Measurements from ENCODE around the gene EPHB2. TPM values are rescaled to one million over a fixed set of nuclear protein-coding genes. Genes with fewer than 3 reads are reported as not detected.

Gene EPHB2
- total and polyA plus RNA-seq, 2 of the 13 experiments (the other 11 are each of a cell fraction or from before 2014, with no cell fraction given): 0.03 to 0.11 TPM

GRCh38 chr1:22912311-22912710, 201.7 kb downstream of the EPHB2 start (continued):
- no peak for TF ChIP-seq SP2 (CRISPR knock-in tag; IDR thresholded peaks at IDR 0.05)
- no peak for TF ChIP-seq ARID4A (CRISPR knock-in tag; IDR thresholded peaks at IDR 0.05; ENCODE audit: borderline replicate concordance)
- TF ChIP-seq ZNF768 (CRISPR knock-in tag; IDR thresholded peaks at IDR 0.05): no peak
- no peak for TF ChIP-seq ZFP41 (CRISPR knock-in tag; IDR thresholded peaks at IDR 0.05; ENCODE audit: borderline replicate concordance)

GRCh38 chr1:22913421-22914141, 202.9 kb downstream of the EPHB2 start:
- ATAC-seq (no peak), FAIRE-seq (no peak), DNase-seq (ENCODE audit: low spot score) (no peak)
- peaks cover 3 to 23% of the 10 kb centered on the region in 2 experiments; a peak in 3 of 5 replicates for H3K27me3 ChIP-seq (ENCODE audit: control insufficient read depth in 1 of 2, insufficient read depth in 2 of 2, low read length in 2 of 2)
- H3K9me3 ChIP-seq (ENCODE audit: low read length): no peaks in the 10 kb centered on the region
- in situ Hi-C loops (cut with HindIII; ENCODE audit: extremely low pct_ligation_motif_present, low pct_unique_long_range_greater_than_20kb): no loop called here
- H3K4me3 ChIP-seq (replicated peaks in 1 of 3; ENCODE audit: insufficient read depth in 1 of 3, low read depth in 2 of 3, low read length in 3 of 3): no peak overlapping the region
- CTCF ChIA-PET (ENCODE audit: low intra/inter-chr PET ratio, low total read pairs): no interaction called here
- 49% methylated on average over 23 of the region's 24 CpGs for WGBS (ENCODE audit: low lambda C conversion rate)
- H3K79me2 ChIP-seq (ENCODE audit: insufficient read depth, low read length): no peaks in the 10 kb centered on the region
- intact Hi-C loops (cut with micrococcal nuclease; ENCODE audit: unreplicated experiment): no loop called here
- H2AFZ ChIP-seq (ENCODE audit: low read length): no peak overlapping the region
- no peak overlapping the region for H3K9ac ChIP-seq (ENCODE audit: insufficient read depth, low read depth, low read length)
- no peak overlapping the region for H3K4me2 ChIP-seq (ENCODE audit: low read depth, low read length)
- BruUV-seq (replicated peaks): no TSS peak
- H3K27ac ChIP-seq (ENCODE audit: extremely low read length, insufficient read depth, low read length): no peak overlapping the region
- no peaks in the 10 kb centered on the region for H4K20me1 ChIP-seq (ENCODE audit: insufficient read depth, low read length)
- POLR2A ChIA-PET: no interaction called here
- H3K36me3 ChIP-seq (replicated peaks in 1 of 2; ENCODE audit: control insufficient read depth in 1 of 2, insufficient read depth in 2 of 2, low read length in 2 of 2): no peaks in the 10 kb centered on the region
- no peaks in the 10 kb centered on the region for H3K4me1 ChIP-seq (ENCODE audit: insufficient read depth, low read length)
- TF ChIP-seq ZNF83 (CRISPR knock-in tag; IDR thresholded peaks at IDR 0.05; ENCODE audit: borderline replicate concordance) (no peak), E2F2 (CRISPR knock-in tag; IDR thresholded peaks at IDR 0.05; ENCODE audit: borderline replicate concordance) (no peak), ZNF547 (CRISPR knock-in tag; IDR thresholded peaks at IDR 0.05) (no peak), MAZ (IDR thresholded peaks at IDR 0.05; ENCODE audit: borderline replicate concordance, low read depth, low read length) (no peak), MAZ (CRISPR knock-in tag; IDR thresholded peaks at IDR 0.05; ENCODE audit: low read depth) (no peak), KDM2A (CRISPR knock-in tag; IDR thresholded peaks at IDR 0.05; ENCODE audit: borderline replicate concordance, low read depth) (no peak), ZNF891 (CRISPR knock-in tag; IDR thresholded peaks at IDR 0.05) (no peak), SRY (CRISPR knock-in tag; IDR thresholded peaks at IDR 0.05) (no peak), RBM22 (optimal IDR thresholded peaks at IDR 0.05; ENCODE audit: low read length) (no peak), ZNF570 (CRISPR knock-in tag; IDR thresholded peaks at IDR 0.05; ENCODE audit: borderline replicate concordance) (no peak), GRHL1 (CRISPR knock-in tag; conservative IDR thresholded peaks at IDR 0.05) (no peak), ZNF354B (CRISPR knock-in tag; IDR thresholded peaks at IDR 0.05) (no peak)

Measured in HepG2 (cell line).